Suppressor macrophage treated with lipopolysaccharide for 1 hour (primary cell): Measurements from ENCODE around the gene FLT3.

Experiments
- DNase-seq, 3 donors: peaks; one replicate each; pipeline ENCODE4 v3.0.0-alpha.2; 2020 to 2022

Gene FLT3

DNA sequence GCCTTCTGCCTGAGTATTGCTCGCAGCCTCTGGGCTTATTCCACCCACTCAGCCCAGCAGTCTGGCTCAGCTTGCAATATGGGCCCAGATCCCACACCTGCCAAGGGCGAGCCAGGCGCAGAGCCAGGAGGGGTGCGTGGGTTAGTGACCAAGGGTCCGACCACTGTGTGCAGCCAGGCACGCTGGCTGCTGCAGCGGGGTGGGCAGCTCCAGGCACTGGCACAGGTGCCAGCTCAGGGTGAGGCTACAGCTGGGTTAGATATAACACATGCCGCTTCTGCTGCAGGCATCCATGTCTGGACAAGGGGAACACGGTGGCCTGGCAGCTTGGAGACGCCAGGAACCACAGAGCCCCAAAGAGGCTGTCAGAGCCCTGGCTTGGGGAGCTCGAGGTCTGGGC lies 99.3 kb downstream of the FLT3 start:
- DNase-seq, result no peak

DNA sequence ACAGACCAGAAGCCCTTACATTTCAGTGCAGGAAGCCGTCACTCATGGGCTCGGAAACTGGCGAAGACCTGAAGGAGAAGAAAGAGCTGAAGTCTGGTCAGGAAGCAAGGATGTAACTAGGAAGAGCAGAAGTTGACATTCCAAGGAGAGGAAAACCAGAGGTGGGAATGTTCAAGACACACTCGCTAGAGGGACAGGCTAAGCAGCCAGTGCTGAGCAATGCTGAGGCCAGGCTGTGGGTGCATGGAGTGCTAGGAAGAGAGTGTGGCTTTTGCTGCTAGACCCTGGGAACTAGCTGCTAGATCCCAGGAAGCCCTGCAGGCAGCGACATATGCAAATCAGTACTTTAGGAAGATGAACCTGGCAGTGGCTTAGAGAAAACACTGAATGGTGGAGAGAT lies 99.8 kb downstream of the FLT3 start:
- no peak for DNase-seq

DNA sequence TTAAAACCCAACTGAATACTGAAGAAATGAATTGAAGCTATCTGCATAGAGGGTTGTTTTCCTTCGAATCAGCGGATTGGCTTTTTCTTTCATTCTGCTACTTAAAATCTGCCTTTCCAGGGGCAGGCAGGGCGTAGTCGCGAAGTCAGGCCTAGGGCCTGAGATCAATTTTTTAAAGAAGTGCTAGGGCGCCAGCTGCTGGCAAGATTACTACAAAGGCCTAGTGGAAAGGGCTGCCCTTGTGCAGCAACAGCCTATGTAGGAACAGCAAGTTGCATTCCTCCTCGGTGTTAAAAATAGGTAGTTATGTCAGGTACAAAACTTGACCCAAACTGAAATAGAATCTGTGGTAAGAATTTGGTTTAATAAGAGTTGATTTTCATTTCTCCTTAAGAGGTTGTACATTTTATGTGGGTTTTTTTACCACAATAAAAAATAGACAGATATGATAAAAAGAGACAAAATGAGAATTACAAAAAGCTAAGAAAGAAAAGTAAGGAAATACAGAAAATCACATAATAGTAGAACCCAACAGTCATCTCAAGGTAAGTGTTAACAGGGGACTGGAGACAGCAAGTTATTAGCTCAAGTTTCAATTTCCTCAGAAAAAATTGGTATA lies 102.4 kb downstream of the FLT3 start:
- DNase-seq, result peak; percentile 41 to 61 (median 51)

DNA sequence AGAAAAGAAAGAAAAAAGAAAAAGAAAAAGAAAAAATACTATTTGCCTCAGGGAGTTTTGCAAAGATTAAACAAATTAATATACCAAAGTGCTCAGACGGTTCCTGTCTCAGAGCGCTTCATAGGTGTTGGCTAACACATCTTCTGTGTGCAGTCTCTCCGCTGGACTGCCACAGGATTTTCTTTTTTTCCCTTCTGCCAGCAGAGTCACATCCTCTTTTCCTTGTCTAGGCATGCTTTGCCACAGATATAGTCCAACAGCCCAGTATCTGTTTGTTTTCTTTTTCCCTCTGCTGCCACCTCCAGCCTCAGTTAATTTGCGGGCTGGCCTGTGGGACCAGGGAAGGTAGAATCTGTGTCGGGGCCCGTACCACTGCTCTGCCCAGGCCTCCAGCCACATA lies 108.5 kb downstream of the FLT3 start:
- no peak for DNase-seq

DNA sequence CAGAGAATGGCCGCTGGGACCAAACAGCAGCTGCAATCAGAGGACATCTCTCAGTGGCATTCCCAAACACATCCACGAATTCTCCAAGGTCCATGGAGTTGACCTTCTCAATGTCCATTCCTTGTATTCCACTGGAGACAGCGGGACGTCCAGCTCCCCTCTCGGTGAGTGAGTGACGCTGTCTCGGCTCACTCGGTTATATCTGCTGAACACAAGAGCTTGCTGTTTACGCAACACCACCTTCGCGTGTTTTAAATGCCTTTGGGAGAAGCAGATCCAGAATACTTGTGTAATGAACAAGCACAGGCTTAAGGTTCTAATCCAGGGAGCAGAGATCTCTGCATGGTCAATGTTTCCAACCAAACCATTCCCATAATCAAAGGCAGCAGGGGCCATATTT lies 111.9 kb downstream of the FLT3 start, which contains the start of gene URAD:
Gene URAD, minus strand, starts transcription at position 174 of the 400 bp plus-strand sequence. Its CDS starts 56 bp downstream, at position 118.
- no peak for DNase-seq

DNA sequence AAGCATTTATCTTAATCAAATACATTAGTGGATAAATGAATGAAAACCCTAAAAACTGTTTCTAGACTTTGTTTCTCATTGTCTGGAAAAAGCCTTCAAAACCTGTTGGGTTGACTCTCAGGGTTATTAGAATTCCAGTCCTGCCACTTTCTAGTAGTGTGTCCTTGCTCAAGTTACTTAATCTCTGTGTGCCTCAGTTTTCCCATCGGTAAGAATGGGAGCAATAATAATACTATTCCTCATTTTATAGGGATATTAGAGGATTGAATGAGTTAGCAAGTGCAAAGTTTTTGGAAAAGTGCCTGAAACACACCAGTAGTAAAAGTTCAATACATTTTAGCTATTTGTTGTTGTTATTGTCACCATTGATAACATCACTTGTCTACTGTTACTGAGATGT lies 114.8 kb downstream of the FLT3 start:
- DNase-seq, result no peak

DNA sequence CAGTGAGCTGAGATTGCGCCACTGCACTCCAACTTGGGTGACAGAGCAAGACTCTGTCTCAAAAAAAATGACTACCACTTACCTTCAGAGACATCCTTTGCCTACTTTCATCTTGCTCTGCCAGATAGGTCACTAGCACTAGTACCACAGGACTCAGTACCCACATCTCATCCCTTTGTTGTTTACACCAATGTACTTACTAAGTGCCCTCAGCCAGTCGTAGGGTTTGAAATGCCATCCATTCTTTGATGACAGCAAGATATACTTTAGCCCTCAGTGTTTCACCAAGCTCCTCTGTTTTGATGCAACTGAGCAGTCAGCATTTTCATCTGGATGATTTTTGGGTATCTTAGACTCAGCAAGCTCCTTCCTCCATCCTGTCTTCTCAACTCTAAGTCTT lies 118.0 kb downstream of the FLT3 start:
- DNase-seq, result no peak

DNA sequence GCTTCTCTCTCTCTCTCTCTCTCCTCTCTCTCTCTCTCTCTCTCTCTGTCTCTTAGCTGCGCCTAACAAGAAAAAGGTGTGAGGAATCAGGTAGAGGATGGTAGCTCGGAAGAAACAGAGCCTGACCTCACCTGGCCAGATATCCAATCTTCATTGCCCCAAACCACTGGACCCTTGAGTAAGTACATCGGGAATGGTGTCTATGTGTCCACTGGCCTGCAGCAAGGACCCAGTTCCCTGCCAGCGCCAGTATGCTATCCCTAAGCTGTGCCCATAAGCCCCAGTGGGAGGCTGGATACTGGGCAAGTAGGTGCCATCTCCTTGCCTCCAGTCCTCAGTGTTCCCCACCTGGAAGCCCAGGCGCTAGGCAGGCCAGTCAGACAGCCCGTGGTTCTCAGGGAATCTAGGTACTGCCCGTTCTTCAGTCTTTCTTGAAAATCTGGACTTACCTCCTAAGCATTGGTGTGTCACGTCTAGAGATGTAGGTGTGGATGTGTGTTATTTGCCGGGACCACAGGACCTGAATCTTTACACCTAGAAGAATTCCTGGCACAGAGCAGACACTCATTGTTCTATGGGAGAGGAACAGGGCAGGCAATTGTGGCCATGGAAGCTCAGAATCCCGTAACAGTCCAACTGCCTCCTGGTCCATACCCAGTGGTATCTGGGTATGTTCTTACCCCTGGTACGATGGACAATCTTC lies 119.2 kb downstream of the FLT3 start:
- no peak for DNase-seq

DNA sequence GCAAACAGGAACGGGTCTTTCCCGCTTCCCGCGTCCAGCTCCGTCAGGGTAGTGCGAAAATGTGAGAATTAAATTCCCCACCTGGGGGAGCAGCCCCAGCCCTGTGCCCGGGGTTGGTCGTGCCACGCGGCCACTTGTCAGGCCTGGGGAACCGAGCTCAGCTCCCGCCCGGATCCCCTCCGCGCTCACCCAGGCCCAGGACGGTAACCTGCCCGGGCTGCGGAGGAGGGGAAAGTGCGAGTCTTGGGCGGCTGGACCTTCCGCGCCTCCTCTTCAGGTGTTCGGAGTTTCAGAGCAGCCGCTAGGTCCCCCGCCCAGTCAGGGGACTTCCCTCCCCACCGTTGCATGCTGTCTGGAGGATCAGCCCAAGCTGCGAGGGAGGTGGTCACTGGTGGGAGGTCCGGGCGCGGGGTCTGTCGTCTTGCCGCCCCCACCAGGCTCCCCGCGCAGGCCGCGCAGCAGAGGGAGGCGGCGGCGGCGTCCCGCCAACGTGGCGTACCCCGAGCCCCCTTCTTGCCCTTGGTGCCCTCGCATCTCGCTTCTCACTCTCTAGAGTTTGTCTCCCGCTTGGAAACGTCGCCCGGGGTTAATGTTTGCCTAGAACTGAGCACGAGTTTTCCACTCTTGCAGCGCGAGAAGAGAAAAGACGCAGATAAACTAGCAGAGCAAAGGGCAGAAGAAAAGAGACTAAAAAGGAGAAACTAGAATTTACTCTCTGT lies 119.9 kb downstream of the FLT3 start:
- no peak for DNase-seq

DNA sequence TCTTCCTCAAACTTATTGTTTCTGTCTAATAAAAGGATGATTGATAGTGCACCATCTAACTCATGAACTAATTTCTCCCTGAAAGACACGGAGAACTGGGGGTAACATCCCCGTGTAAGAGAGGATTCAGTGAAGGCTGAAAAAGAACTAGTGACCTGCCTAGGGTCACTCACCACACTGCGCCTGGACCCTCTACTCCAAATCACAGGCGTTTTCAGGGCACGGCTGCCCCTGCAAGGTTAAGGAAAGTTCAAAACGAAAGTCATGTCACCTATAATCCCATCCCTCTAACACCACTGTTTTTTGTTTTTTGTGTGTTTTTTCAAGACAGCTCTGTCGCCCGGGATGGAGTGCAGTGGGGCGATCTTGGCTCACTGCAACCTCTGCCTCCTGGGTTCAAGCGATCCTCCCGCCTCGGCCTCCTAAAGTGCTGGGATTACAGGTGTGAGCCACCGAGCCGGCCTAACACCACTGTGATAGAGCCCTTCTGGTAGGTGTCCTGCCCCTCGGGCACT lies 120.6 kb downstream of the FLT3 start:
- no peak for DNase-seq

DNA sequence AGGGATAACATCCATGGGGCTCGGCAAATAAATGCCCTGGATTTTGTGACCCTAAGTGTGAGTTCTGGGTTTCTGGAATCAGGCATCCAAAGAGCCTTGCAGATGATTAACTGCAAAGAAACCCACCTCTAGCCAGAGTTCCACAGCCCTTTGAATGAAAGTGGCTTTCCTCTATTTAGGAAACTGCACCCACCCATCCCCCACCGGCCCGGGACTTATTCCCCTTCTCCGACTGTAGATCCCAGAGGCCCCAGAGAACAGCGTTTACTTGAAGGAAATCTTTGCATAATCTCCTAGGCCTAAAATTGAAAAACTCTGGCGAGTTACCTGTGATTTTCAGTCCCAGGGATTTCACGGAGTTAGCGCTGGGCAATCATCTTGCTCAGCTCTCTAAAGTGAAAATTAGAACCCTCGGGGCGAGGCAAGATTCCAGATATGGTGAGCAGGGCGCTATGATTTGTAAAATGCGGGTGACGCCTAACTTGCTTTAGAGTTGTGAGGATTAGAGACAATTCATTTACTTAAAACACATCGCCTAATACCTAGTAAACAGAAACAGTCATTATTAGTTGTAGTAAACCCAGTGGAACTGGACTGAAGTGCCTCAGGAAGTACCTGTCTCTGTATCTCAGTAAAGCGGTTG lies 121.3 kb downstream of the FLT3 start:
- no peak for DNase-seq

DNA sequence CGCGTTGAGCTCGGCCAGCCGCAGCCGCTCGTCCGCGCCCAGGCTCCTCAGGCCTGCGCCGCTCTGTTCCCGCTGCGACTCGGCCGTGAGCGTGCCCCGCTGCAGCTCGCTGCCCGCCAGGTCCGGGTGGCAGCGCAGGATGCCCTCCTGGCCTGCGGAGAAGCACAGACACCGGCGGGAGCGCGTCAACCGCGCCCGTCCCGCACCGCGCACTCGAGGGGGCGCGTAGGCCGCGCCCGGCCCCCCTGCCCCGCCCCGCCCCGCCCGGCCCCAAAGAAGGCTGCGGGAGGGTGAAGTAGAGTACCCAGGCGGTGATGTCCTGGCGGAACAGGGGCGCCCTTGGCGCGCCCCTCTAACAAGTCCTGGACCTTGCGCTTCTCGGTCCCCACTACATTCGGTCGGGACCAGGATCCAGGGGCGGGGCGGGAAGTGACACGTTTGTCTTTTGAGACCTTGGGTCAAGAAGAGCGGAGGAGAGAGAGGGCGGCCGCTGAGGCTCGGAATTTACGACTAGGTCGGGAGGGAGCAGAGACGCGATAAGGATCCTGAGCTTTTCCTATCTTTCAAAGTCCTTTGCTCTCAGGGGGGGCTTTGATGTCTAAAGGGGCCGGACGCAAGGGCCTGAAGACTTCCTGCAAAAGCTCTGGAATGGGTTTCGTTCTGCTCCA lies 121.9 kb downstream of the FLT3 start:
- DNase-seq, result no peak

DNA sequence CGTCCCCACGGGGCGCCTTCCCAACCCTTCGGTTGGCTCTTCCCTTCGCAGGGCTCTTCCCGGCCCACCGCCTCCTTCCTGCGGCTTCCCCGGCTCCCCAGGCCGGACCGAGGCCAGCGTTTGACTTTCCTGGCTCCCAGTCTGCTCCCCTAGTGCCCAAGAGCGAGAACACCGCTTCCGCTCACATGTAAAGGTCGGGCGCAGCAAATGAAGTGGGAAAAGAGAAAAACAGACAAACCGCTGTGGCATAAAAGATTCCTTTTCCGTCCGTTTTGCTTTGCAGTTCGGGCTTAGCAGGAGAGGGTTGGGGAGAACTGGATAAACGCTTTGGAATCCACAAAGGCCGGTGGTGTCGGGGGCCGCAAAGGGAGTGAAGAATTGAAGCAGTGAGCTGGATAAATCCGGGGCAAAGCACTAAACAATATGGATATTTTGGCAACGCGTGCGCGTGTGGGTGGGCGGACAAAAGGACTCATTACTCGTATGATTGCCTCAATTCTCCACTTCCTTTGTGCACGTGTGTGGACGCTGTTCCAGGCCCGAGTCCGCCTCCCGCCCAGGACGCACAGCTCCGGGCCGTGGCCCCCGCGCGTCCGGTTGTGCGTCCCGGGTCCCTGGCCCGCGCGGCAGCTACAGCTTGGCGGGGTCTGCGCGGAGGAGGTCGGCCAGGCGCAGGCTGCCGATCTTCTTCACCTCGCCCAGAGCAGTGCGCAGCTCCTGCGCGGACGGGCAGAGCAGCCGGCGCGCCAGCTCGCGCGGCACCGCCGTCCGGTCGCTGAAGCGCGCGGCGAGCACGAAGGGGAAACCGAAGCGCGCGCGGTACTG lies 122.7 kb downstream of the FLT3 start:
- no peak for DNase-seq

DNA sequence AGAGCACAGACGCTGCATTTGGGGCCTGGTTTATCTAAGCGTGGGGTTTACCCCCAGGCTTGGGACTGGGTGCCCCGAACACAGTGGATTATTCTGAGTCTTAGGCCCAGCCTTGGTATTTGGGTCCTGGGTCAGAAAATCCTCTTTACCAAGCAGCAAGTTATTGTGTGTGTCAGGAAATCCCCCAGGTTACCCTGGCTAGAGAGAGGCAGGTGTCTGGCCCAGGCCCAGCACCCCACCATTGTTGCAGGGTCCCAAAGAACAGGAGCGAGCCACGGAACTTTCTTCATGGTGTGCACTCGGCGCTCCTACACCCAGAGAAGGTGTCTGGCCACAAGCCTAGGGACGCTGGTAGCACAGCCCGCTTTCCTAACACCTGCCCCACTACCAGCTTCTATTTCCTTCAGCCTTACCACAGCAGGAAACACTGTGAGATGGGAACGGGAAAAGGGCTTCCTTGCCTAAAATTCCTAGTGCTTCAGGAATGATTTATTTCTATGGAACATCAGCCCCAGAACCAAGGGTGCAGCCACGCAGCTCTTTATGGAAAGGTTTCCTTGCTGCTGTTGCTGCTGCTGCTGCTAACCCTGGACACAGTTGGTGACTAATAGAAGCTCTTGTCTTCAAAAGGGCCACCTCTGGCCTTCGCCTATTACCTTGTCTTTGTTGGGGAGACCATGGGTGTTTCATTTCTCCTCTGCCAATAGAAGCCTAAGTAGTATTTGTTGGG lies 123.8 kb downstream of the FLT3 start:
- DNase-seq, result no peak

DNA sequence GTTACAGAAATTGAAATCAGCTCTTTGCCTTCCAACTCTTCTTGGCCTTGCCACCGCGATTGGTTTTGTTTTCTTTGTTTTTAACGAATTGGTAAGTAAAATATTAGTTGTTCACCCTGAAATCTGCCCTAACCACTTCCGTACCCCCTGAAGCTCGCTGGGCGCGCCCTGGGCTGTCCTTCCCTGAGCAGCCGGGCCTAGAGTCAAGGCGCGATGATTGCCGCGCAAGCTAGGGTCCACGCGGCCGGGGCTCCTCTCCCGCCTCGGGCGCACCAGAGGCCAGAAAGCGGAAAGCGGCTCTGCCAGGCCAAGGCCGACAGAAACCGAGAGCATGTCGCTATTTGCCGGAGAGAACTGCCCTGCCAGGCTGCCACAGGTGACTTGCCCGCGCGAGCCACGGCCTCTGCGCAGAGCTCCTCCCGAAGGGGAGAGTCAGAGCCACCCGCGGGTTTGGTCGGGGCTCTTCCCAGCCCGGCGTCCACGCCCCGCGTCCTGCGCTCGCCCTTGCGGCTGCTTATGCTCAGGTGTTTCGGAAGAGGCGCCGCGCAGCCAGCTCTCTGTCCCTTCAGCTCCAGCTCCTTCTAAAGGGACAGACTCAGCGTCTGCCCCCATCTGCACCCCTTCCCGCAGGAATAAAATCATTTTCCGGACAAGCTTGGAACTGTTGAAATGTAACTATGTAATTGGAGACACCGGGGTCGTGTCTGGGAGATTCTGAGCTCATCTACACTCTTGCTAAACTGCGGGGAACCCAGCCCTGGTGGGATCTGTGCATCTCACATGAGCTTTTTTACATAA lies 124.6 kb downstream of the FLT3 start:
- no peak for DNase-seq

DNA sequence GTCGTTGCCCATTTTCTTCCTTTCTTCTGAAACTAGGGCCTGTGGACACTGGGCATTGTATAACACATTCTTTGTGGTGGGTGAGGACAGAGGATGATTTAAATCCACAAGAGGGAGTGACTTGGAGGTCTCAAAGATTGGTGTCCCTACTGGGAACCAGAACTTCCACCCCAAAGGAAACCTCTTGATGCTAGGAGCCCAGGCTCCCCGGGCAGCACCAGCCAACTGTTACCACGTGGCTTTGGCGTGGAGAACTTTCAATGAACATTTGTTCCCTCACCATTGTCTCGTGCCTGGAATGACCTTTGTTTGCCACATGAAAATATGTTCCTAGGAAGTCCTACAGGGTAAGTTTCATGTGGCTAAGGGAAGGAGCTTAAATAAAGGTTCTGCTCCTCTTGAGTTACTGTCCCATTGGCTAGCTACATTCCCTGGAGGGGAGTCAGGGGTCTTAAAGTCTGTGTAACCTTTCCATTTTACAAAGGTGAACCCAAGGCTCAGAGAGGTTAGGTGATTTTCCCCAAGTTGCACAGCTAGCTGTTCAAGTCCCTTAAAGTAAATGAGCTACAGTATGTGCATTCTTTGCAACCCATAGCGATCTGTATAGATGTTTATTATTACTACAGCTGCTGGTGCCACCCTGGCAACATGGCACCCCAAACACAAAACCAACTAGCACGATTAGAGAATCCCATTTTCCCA lies 126.3 kb downstream of the FLT3 start:
- no peak for DNase-seq

DNA sequence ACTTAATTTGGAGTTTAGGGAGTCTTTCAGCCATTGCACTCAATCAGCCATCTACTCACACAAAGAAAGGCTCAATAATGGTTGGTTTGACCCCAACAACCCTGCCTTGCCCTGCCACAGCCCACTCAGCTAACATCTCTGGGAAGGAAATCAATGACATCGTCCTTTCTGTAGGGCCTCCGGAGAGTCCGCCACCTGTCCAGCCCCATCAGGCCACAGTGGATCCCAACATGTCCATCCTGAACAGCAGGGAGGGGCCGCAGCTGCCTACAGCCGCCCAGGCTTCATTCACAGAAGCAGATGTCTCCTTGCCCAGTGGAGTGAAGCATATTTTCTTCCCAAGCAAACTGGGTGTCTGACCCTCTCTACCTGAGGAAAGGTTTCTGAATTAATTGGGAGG lies 127.1 kb downstream of the FLT3 start:
- DNase-seq, result no peak

DNA sequence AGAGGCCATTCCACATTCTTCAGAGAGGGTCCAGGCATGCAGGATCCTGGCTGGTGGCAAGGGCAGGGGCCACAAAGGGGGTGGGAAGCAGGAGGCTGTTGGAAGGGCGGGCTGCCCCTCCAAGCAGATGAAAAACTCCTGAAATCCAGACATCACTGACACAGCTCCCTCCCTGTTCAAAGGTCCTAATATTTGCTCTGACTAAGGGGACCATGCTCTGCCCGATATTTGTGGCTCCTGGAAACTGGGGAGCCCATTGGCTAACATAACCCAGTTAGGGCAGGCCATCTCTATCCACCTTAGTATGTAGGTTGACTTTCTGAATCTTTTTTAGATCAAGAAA lies 127.9 kb downstream of the FLT3 start:
- DNase-seq, result no peak

DNA sequence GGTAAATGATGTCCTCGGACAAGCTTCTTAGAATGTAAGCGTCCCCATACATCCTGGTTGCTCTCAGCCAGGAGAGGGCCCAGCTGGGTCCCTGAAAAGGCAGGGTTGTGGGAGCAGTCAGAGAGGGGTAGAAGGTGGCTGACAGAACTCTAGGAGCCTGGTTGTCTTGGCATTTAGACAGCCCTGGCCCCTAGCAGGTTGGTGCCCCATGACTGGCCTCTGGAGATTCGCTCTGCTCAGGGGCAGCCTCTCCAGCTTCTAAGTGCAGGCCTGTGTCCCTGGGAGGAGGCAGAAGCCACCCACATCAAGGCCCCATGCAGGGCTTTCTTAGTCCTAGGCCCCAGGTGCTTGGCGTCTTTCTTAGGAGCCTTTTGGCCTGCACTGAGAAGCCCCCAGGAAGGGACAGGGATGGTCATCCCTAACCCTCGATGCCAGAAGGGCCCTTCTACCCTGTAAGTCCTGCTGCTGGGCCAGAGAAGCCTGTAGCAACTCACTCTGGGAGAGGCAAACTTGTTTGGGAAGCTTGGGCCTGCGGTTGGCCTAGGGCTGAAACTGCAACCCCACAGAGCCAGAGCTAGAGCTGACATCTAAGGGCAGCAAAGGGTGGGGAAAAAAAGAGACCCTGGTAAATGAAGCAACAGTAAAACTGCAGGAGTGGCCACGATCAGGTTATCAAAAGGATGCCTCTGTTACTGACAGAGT lies 128.4 kb downstream of the FLT3 start:
- DNase-seq, result no peak
